Spinal cord (tissue), 10 donors: ENCODE results near the gene FABP7. TPM values are rescaled to one million over a fixed set of nuclear protein-coding genes. Genes with fewer than 3 reads are reported as not detected.

Experiments used
- DNase-seq, 6 donors: peaks; one replicate each; pipeline versions ENCODE4 v3.0.0 to v3.0.0-alpha.2; 2013 to 2015; ENCODE audit warnings: low spot score in 6 of 6, low read depth in 4 of 6
- H3K27ac ChIP-seq: one replicate; pipeline ENCODE4 v1.5.1; 2013; ENCODE audit warnings: low read depth, low read length, control low read depth
- H3K27me3 ChIP-seq: one replicate; pipeline ENCODE4 v1.6.1; 2013; ENCODE audit warnings: low read length; ENCODE audit not compliant: control insufficient read depth, insufficient read depth
- H3K36me3 ChIP-seq: one replicate; pipeline ENCODE4 v1.6.1; 2013; ENCODE audit warnings: low read length; ENCODE audit not compliant: control insufficient read depth, insufficient read depth
- H3K4me1 ChIP-seq: one replicate; pipeline ENCODE4 v1.6.1; 2013; ENCODE audit warnings: low read length; ENCODE audit not compliant: control insufficient read depth, insufficient read depth
- H3K4me3 ChIP-seq: one replicate; pipeline ENCODE4 v1.5.1; 2013; ENCODE audit warnings: low read depth, low read length, control low read depth
- H3K9me3 ChIP-seq: one replicate; pipeline ENCODE4 v1.6.1; 2013; ENCODE audit warnings: low read length; ENCODE audit not compliant: control insufficient read depth, insufficient read depth
- WGBS: methylation state at CpG from one replicate; pipeline ENCODE4 v1.1.5; 2013; ENCODE audit warnings: missing lambda C conversion rate; ENCODE audit not compliant: insufficient coverage; 5-methylcytosine and 5-hydroxymethylcytosine counted together
- polyA plus RNA-seq, 2 donors: library from polyadenylated mRNA; unstranded; fragments of 120-200 nt; gene quantifications; one replicate each; pipeline ENCODE4 v1.2.1, GENCODE V29; 2013; ENCODE audit not compliant: insufficient read length in 2 of 2
- small RNA-seq: library from RNA; depleted of rRNA; stranded (forward); fragments of <200 nt; gene quantifications from one replicate; pipeline ENCODE3, GENCODE V24; 2014; ENCODE audit warnings: low replicate concordance
- total RNA-seq, 2 donors: library from RNA; depleted of rRNA in 1 of 2; stranded (reverse); fragments of 120-200 nt in 1 of 2; fragments of >200 nt in 1 of 2; gene quantifications; one replicate each; pipeline versions ENCODE4 v1.2.3 to v1.2.4, GENCODE V29; 2013 to 2014
- donor health status: healthy.

Gene FABP7
- total and polyA plus RNA-seq, 4 donors = 138 to 537 (median 272) TPM

GRCh38 chr6:122818866-122819265 is 39.4 kb downstream of the FABP7 start:
- Histone ChIP-seq H3K4me1 (no peaks in the 10 kb centered on the region), H3K27ac (no peak overlapping the region), H3K36me3 (no peaks in the 10 kb centered on the region), H3K4me3 (no peak overlapping the region), H3K9me3 (no peaks in the 10 kb centered on the region), H3K27me3 (no peaks in the 10 kb centered on the region)
- DNase-seq = peak in 2 of 6 donors; percentile 28 to 70
- no CpG with 5 or more reads among the region's 2 CpGs for WGBS

- DNase-seq = no peak
- Histone ChIP-seq H3K9me3 (no peaks in the 10 kb centered on the region), H3K4me3 (no peak overlapping the region), H3K27me3 (no peaks in the 10 kb centered on the region), H3K4me1 (no peaks in the 10 kb centered on the region), H3K36me3 (no peaks in the 10 kb centered on the region), H3K27ac (no peak overlapping the region)
- no CpG with 5 or more reads among the region's 2 CpGs for WGBS
Observed at GRCh38 chr6:122821095-122821494, 41.6 kb downstream of the FABP7 start.

- H3K36me3 ChIP-seq = no peaks in the 10 kb centered on the region
- H3K4me1 ChIP-seq = no peaks in the 10 kb centered on the region
- H3K27ac ChIP-seq = no peak overlapping the region
- peak in 3 of 6 donors; percentile 37 to 84 (median 72) for DNase-seq
- no peak overlapping the region for H3K4me3 ChIP-seq
- H3K27me3 ChIP-seq = no peaks in the 10 kb centered on the region
- 46% methylated on average over 2 of the region's 5 CpGs for WGBS
- no peaks in the 10 kb centered on the region for H3K9me3 ChIP-seq
Observed at GRCh38 chr6:122825163-122825562, 45.6 kb downstream of the FABP7 start.

GRCh38 chr6:122829456-122829855 is 49.9 kb downstream of the FABP7 start:
- WGBS = no CpG with 5 or more reads among the region's 1 CpG
- Histone ChIP-seq H3K27ac (no peak overlapping the region), H3K9me3 (no peaks in the 10 kb centered on the region), H3K36me3 (no peaks in the 10 kb centered on the region), H3K4me1 (no peaks in the 10 kb centered on the region), H3K4me3 (no peak overlapping the region), H3K27me3 (no peaks in the 10 kb centered on the region)
- no peak for DNase-seq

GRCh38 chr6:122831511-122831910 is 52.0 kb downstream of the FABP7 start:
- H3K4me1 ChIP-seq = no peaks in the 10 kb centered on the region
- no peak overlapping the region for H3K4me3 ChIP-seq
- no peak overlapping the region for H3K27ac ChIP-seq
- H3K27me3 ChIP-seq = no peaks in the 10 kb centered on the region
- no peaks in the 10 kb centered on the region for H3K36me3 ChIP-seq
- WGBS = 100% methylated on average over 1 of the region's 1 CpG
- H3K9me3 ChIP-seq = no peaks in the 10 kb centered on the region
- no peak for DNase-seq

- Histone ChIP-seq H3K27me3 (no peaks in the 10 kb centered on the region), H3K4me1 (no peaks in the 10 kb centered on the region), H3K27ac (no peak overlapping the region), H3K4me3 (no peak overlapping the region), H3K9me3 (no peaks in the 10 kb centered on the region), H3K36me3 (no peaks in the 10 kb centered on the region)
- WGBS = no CpG with 5 or more reads among the region's 3 CpGs
- DNase-seq = peak in 2 of 6 donors; percentile 16 to 18
Observed at GRCh38 chr6:122832459-122832858, 52.9 kb downstream of the FABP7 start.

GRCh38 chr6:122833021-122833491 is 53.5 kb downstream of the FABP7 start:
- Histone ChIP-seq H3K4me1 (no peaks in the 10 kb centered on the region), H3K9me3 (no peaks in the 10 kb centered on the region), H3K27me3 (no peaks in the 10 kb centered on the region), H3K36me3 (no peaks in the 10 kb centered on the region), H3K4me3 (peak overlapping the region; percentile 26), H3K27ac (no peak overlapping the region)
- DNase-seq = peak; percentile 41 to 94 (median 58)
- WGBS = 6% methylated on average over 2 of the region's 7 CpGs

Small RNA genes lying within 50 kb of the gene (small RNA-seq; reads per million reads assigned to genes)
- 0.12 reads per million for gene RN7SL564P

Other genes starting within 250 kb of the FABP7 start
- 10 to 100 TPM in 1 of 2 donors, 1 to 10 TPM in 1; 4.7 to 12.8 TPM for gene PKIB, start 169.3 kb upstream of the FABP7 start, total RNA-seq
- gene PKIB, start 169.3 kb upstream of the FABP7 start, polyA plus RNA-seq = 10 to 100 TPM; 11.0 to 15.7 TPM
- gene SMPDL3A, start 9.5 kb downstream of the FABP7 start, total RNA-seq = 10 to 100 TPM; 12.2 to 19.1 TPM
- 1 to 10 TPM; 9.0 to 9.9 TPM for gene SMPDL3A, start 9.5 kb downstream of the FABP7 start, polyA plus RNA-seq
- 10 to 100 TPM in 1 of 2 donors, 1 to 10 TPM in 1; 6.4 to 30.1 TPM for gene CLVS2, start 216.5 kb downstream of the FABP7 start, total RNA-seq
- 10 to 100 TPM; 10.1 to 16.8 TPM for gene CLVS2, start 216.5 kb downstream of the FABP7 start, polyA plus RNA-seq